Ectodermal cell (in vitro differentiated cells): Measurements from ENCODE around the gene AWAT2.

Experiments used
- H3K27ac ChIP-seq: 2 replicates; pipeline ENCODE4 v1.7.0; 2013; ENCODE audit warnings: mild to moderate bottlenecking, low read depth, low read length; ENCODE audit not compliant: insufficient read depth, poor library complexity, severe bottlenecking
- H3K27me3 ChIP-seq: 2 replicates; pipeline ENCODE4 v1.7.0; 2013; ENCODE audit warnings: mild to moderate bottlenecking, low read length; ENCODE audit not compliant: insufficient read depth, control insufficient read depth, poor library complexity, severe bottlenecking
- H3K36me3 ChIP-seq: one replicate; pipeline ENCODE4 v1.7.0; 2013; ENCODE audit warnings: low read length; ENCODE audit not compliant: control insufficient read depth, insufficient read depth
- H3K4me1 ChIP-seq: one replicate; pipeline ENCODE4 v1.7.0; 2013; ENCODE audit warnings: low read length; ENCODE audit not compliant: control insufficient read depth, insufficient read depth
- H3K4me3 ChIP-seq: 2 replicates; pipeline ENCODE4 v1.7.0; 2013; ENCODE audit warnings: low read depth, low read length, control low read depth; ENCODE audit not compliant: insufficient read depth
- H3K9me3 ChIP-seq: 2 replicates; pipeline ENCODE4 v1.7.0; 2013; ENCODE audit warnings: mild to moderate bottlenecking, low read length, moderate library complexity; ENCODE audit not compliant: control insufficient read depth
- WGBS, 2 experiments: methylation state at CpG; one replicate each; pipeline ENCODE4 v1.1.7; 2013; ENCODE audit warnings: missing lambda C conversion rate in 2 of 2; 5-methylcytosine and 5-hydroxymethylcytosine counted together

Gene AWAT2

DNA sequence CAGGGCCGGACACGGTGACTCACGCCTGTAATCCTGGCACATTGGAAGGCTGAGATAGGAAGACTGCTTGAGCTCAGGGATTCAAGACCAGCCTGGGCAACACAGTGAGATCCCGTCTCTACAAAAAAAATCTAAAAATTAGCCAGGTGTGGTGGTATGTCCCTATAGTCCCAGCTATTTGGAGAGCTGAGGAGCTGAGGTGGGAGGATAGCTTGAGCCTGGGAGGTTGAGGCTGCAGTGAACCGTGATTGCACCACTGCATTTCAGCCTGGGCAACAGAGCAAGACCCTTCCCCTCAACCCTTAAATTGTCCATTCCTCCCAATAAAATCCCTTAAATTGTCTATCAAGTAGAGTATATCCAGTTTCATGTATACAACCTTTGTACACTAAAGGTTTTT, 29.6 kb upstream of the AWAT2 start:
- Histone ChIP-seq H3K4me1 (no peaks in the 10 kb centered on the region), H3K27me3 (no peaks in the 10 kb centered on the region), H3K9me3 (no peaks in the 10 kb centered on the region), H3K4me3 (no peak overlapping the region), H3K27ac (no peak overlapping the region), H3K36me3 (no peaks in the 10 kb centered on the region)
- 93 to 96% methylated on average over 5 of the region's 5 CpGs for WGBS, 2 experiments

- Histone ChIP-seq H3K4me1 (no peaks in the 10 kb centered on the region), H3K27me3 (no peaks in the 10 kb centered on the region), H3K9me3 (no peaks in the 10 kb centered on the region), H3K4me3 (no peak overlapping the region), H3K27ac (no peak overlapping the region), H3K36me3 (no peaks in the 10 kb centered on the region)
- 94 to 95% methylated on average over 7 of the region's 7 CpGs for WGBS, 2 experiments
These were observed 16.9 kb upstream of the AWAT2 start for GRCh38 chrX:70066646-70067045.

- H3K27ac ChIP-seq = no peak overlapping the region
- no peaks in the 10 kb centered on the region for H3K36me3 ChIP-seq
- no peak overlapping the region for H3K4me3 ChIP-seq
- H3K27me3 ChIP-seq = no peaks in the 10 kb centered on the region
- WGBS, 2 experiments = 94 to 97% methylated on average over 52 of the region's 52 CpGs
- no peaks in the 10 kb centered on the region for H3K9me3 ChIP-seq
- H3K4me1 ChIP-seq = no peaks in the 10 kb centered on the region
These were observed 13.3 kb upstream of the AWAT2 start for GRCh38 chrX:70062961-70063550.

DNA sequence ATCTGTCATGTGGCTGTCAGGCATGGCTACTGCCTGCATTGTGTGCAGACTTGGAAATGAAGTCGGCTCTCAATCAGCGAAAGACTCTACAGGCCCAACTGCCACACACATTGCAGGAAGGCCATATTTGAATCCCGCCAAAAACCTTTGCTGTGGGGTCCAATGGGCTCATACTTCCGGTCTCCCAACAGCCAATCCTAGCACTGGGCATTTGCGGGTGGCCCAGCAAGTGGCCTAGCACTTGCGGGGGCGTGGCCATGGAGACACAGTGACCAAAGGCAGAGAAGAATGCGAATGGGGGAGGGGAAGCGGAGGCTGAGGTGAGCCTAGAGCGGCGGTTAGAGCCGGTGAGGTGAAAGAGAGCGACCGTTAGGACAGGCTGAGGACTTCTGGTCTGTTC, 12.3 kb upstream of the AWAT2 start, which contains the start of gene OTUD6A:
Gene OTUD6A, plus strand, starts transcription at position 382 of the 400 bp plus-strand sequence. CDS start 68 bp downstream, outside the sequence.
- no peak within 1 kb of the TSS for H3K4me3 ChIP-seq
- H3K9me3 ChIP-seq = no peaks in the 10 kb centered on the region
- no peaks in the 10 kb centered on the region for H3K27me3 ChIP-seq
- H3K27ac ChIP-seq = no peak within 1 kb of the TSS
- no peaks in the 10 kb centered on the region for H3K36me3 ChIP-seq
- WGBS, 2 experiments = 93 to 95% methylated on average over 14 of the region's 14 CpGs
- no peaks in the 10 kb centered on the region for H3K4me1 ChIP-seq

GRCh38 chrX:70054391-70054790, 4.7 kb upstream of the AWAT2 start:
- H3K27me3 ChIP-seq = no peaks in the 10 kb centered on the region
- H3K4me1 ChIP-seq = no peaks in the 10 kb centered on the region
- no peaks in the 10 kb centered on the region for H3K9me3 ChIP-seq
- no peak overlapping the region for H3K4me3 ChIP-seq
- no peaks in the 10 kb centered on the region for H3K36me3 ChIP-seq
- 84 to 91% methylated on average over 5 of the region's 5 CpGs for WGBS, 2 experiments
- H3K27ac ChIP-seq = no peak overlapping the region

DNA sequence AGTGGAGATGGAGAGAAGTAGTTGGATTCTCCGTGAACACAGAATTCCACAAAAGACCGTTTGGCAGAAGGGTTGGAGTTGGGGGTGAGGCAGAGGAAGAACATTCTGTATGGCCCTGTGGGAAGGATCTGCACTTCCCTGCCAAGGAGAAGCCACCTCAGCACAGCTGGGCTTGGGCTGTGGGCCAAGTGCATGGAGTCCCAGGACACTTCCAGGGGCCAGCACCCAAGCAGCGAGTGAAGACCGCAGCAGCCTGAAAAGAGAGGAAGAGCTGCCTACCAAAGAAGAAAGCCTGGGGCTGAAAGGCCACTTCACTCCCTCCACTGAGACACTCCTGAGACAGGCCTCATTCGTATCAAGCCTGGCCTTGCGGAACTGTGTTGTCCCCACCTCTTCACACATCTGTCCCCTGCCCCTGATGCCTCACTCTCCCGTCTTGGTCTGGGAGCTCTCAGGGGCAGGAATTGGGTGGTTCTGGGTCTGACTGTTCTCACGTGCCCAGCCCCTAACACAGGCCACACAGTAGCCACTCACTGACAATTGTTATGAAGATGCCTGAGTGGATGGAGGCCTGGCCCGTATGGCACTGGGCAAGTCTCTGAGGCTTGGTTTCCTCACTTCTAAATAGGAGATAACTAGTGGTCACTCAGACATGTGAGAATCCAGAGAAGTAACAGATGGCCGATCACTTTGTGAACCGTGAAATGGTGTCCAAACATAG, 3.3 kb upstream of the AWAT2 start:
- Histone ChIP-seq H3K27me3 (no peaks in the 10 kb centered on the region), H3K27ac (no peak overlapping the region), H3K4me1 (no peaks in the 10 kb centered on the region), H3K4me3 (no peak overlapping the region), H3K36me3 (no peaks in the 10 kb centered on the region), H3K9me3 (no peaks in the 10 kb centered on the region)
- 84 to 85% methylated on average over 11 of the region's 11 CpGs for WGBS, 2 experiments

DNA sequence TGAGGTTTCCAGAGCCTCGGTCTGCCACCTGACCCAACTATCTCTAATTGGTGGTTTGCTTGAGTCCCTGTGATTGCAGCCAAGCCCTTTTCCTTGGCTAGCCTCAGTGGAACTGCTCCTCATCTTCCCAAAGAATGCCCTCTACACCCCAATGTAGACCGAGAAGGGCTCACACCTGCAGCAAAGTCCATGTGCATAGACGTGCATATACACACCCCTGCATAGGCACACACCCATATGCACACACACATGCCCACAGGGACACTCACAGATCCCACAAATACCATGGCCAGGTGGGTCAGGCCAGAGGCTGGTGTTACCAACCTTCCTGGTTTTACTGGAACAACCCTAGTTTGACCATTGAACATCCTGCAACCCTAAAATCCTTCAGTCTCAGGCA, 332 bp downstream of the AWAT2 start:
- WGBS, 2 experiments = 88 to 90% methylated on average over 3 of the region's 3 CpGs

GRCh38 chrX:70046978-70047377, 2.8 kb downstream of the AWAT2 start:
- Histone ChIP-seq H3K4me1 (no peaks in the 10 kb centered on the region), H3K36me3 (no peaks in the 10 kb centered on the region), H3K27me3 (no peaks in the 10 kb centered on the region), H3K4me3 (no peak overlapping the region), H3K27ac (no peak overlapping the region), H3K9me3 (no peaks in the 10 kb centered on the region)

More for the DNA sequence above, 332 bp downstream of the AWAT2 start:
- Histone ChIP-seq H3K4me3 (no peak overlapping the region), H3K4me1 (no peaks in the 10 kb centered on the region), H3K27me3 (no peaks in the 10 kb centered on the region), H3K36me3 (no peaks in the 10 kb centered on the region), H3K9me3 (no peaks in the 10 kb centered on the region), H3K27ac (no peak overlapping the region)

DNA sequence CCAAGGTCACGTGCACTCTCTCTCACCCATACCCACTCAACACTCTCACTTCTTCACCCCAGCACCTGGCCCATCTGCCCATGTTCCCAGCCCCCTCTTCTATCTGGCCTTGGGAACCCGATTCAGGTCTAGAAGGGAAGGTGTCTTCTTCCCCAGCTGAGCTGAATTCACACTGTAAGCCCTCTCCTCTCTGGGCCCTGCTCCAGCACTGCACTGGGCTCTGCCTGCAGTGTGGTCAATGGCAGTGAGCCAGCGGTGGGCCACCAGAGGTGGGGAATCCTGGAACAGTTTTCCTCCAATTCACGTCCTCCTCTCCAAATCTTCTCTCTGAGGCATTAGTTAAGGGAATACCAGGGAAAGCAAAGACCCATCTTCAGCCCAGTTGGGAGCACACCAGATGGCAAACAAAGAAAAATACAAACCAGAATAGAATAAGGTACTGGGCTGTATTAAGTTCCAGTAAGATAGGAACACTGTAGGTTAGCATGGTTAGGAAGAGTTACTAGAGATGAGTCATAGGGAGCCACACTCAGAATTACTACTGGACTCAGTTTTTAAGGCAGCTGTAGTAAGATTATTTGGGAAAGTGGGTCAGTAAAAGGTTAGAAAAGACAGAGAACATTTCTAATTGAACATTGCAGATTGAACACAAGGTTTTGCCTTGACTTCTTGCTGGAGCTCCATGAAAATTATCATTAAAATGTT, 5.0 kb downstream of the AWAT2 start:
- Histone ChIP-seq H3K4me1 (no peaks in the 10 kb centered on the region), H3K36me3 (no peaks in the 10 kb centered on the region), H3K9me3 (no peaks in the 10 kb centered on the region), H3K4me3 (no peak overlapping the region), H3K27ac (no peak overlapping the region), H3K27me3 (no peaks in the 10 kb centered on the region)
- 90 to 100% methylated on average over 4 of the region's 4 CpGs for WGBS, 2 experiments

DNA sequence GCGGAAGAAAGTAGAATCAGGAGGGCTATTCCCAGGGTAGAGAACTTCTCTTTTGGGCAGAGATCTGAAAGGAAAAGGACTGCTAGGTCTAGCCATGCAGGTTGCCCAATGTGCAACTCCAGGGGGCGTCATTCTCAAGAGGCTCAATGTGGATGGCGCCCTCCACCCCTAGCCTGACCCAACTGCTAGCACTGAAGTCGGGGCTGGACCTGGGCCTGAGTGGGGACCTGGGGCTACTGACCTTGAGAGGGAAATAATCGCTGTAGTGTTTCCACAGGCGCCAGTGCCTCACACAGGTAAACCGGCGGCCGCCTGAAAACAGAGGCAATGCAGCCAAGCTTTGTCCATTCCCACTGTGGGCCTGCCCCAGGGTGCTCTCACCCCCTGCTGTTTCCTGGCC, 6.1 kb downstream of the AWAT2 start:
- no peak overlapping the region for H3K4me3 ChIP-seq
- WGBS, 2 experiments = 95 to 97% methylated on average over 9 of the region's 9 CpGs
- no peaks in the 10 kb centered on the region for H3K27me3 ChIP-seq
- H3K36me3 ChIP-seq = no peaks in the 10 kb centered on the region
- H3K9me3 ChIP-seq = no peaks in the 10 kb centered on the region
- no peak overlapping the region for H3K27ac ChIP-seq
- no peaks in the 10 kb centered on the region for H3K4me1 ChIP-seq
